ENCODE results near the gene STMN1.

STMN1 gene

GRCh38 chr1:25918615-25919014 is 12.4 kb upstream of the STMN1 start:
- DNase-seq, result no peak

- DNase-seq, result no peak
Observed at GRCh38 chr1:25917996-25918395, 11.8 kb upstream of the STMN1 start.

GRCh38 chr1:25916460-25916859 is 10.2 kb upstream of the STMN1 start:
- DNase-seq, result no peak

GRCh38 chr1:25914074-25914995 is 8.1 kb upstream of the STMN1 start:
- peak in 2 of 3 donors; percentile 31 to 42 for DNase-seq

GRCh38 chr1:25913206-25913605 is 7.0 kb upstream of the STMN1 start:
- peak; percentile 52 to 72 (median 53) for DNase-seq

- no peak for DNase-seq
Observed at GRCh38 chr1:25912076-25912831, 6.0 kb upstream of the STMN1 start.

- no peak for DNase-seq
Observed at GRCh38 chr1:25911162-25911561, 4.9 kb upstream of the STMN1 start.

GRCh38 chr1:25909040-25909439 is 2.8 kb upstream of the STMN1 start:
- no peak for DNase-seq

GRCh38 chr1:25908161-25908560 is 1.9 kb upstream of the STMN1 start:
- no peak for DNase-seq

GRCh38 chr1:25907601-25908000 is 1.4 kb upstream of the STMN1 start:
- no peak for DNase-seq

- DNase-seq, result peak in 1 of 3 donors; percentile 17
Observed at GRCh38 chr1:25906644-25907300, 553 bp upstream of the STMN1 start.

GRCh38 chr1:25904943-25905679 is 1.1 kb downstream of the STMN1 start:
- peak; percentile 92 to 98 (median 95) for DNase-seq

GRCh38 chr1:25903986-25904385 is 2.2 kb downstream of the STMN1 start:
- DNase-seq, result no peak

GRCh38 chr1:25902462-25902861 is 3.8 kb downstream of the STMN1 start:
- no peak for DNase-seq

GRCh38 chr1:25900219-25900618 is 6.0 kb downstream of the STMN1 start:
- DNase-seq, result no peak

GRCh38 chr1:25899792-25900191 is 6.4 kb downstream of the STMN1 start:
- no peak for DNase-seq

- DNase-seq, result no peak
Observed at GRCh38 chr1:25898223-25899015, 7.8 kb downstream of the STMN1 start.

- no peak for DNase-seq
Observed at GRCh38 chr1:25897754-25898153, 8.5 kb downstream of the STMN1 start.

GRCh38 chr1:25896266-25896665 is 10.0 kb downstream of the STMN1 start:
- DNase-seq, result peak in 2 of 3 donors; percentile 19 to 49

- DNase-seq, result peak; percentile 93 to 96 (median 95)
Observed at GRCh38 chr1:25895365-25895990, 10.7 kb downstream of the STMN1 start.

GRCh38 chr1:25893116-25893515 is 13.1 kb downstream of the STMN1 start:
- no peak for DNase-seq
